ENCODE results near the gene RRP1.

The RRP1 gene

GRCh38 chr21:43766734-43767497 lies 22.5 kb upstream of the RRP1 start:
- Histone ChIP-seq H4K20me1 (ENCODE audit: low read depth, low read length) (no peaks in the 10 kb centered on the region), H3K27me3 (ENCODE audit: low read length) (no peaks in the 10 kb centered on the region), H3K4me3 (ENCODE audit: insufficient read depth, low read length, poor library complexity, severe bottlenecking) (no peak overlapping the region), H2AFZ (ENCODE audit: low read depth, low read length, severe bottlenecking) (no peak overlapping the region), H3K9me3 (ENCODE audit: insufficient read depth, low read length) (no peaks in the 10 kb centered on the region), H3K27ac (ENCODE audit: low read depth, low read length) (no peak overlapping the region), H3F3A (ENCODE audit: insufficient read depth) (no peaks in the 10 kb centered on the region), H3K79me2 (ENCODE audit: insufficient read depth, low read length) (no peaks in the 10 kb centered on the region), H3K9me2 (replicated peaks; ENCODE audit: insufficient read depth, low read length) (no peaks in the 10 kb centered on the region), H3K36me3 (ENCODE audit: low read length) (no peaks in the 10 kb centered on the region), H3K4me2 (ENCODE audit: low read depth, low read length, poor library complexity, severe bottlenecking) (no peak overlapping the region), H3K9ac (ENCODE audit: low read length) (no peak overlapping the region)
- no peak for TF ChIP-seq EZH2phosphoT487 (conservative IDR thresholded peaks at IDR 0.05; ENCODE audit: low read length)
- TF ChIP-seq CTCF (IDR thresholded peaks at IDR 0.05; ENCODE audit: insufficient read depth, low read length, poor library complexity, severe bottlenecking) = no peak

- Histone ChIP-seq H3K4me3 (ENCODE audit: insufficient read depth, low read length, poor library complexity, severe bottlenecking) (no peak overlapping the region), H3K4me2 (ENCODE audit: low read depth, low read length, poor library complexity, severe bottlenecking) (no peak overlapping the region), H3K36me3 (ENCODE audit: low read length) (no peaks in the 10 kb centered on the region), H3K9ac (ENCODE audit: low read length) (no peak overlapping the region), H3K27ac (ENCODE audit: low read depth, low read length) (no peak overlapping the region), H3F3A (ENCODE audit: insufficient read depth) (no peaks in the 10 kb centered on the region), H3K9me2 (replicated peaks; ENCODE audit: insufficient read depth, low read length) (no peaks in the 10 kb centered on the region), H3K79me2 (ENCODE audit: insufficient read depth, low read length) (no peaks in the 10 kb centered on the region), H3K9me3 (ENCODE audit: insufficient read depth, low read length) (no peaks in the 10 kb centered on the region), H2AFZ (ENCODE audit: low read depth, low read length, severe bottlenecking) (no peak overlapping the region), H3K27me3 (ENCODE audit: low read length) (no peaks in the 10 kb centered on the region), H4K20me1 (ENCODE audit: low read depth, low read length) (no peaks in the 10 kb centered on the region)
- no peak for TF ChIP-seq EZH2phosphoT487 (conservative IDR thresholded peaks at IDR 0.05; ENCODE audit: low read length)
- no peak for TF ChIP-seq CTCF (IDR thresholded peaks at IDR 0.05; ENCODE audit: insufficient read depth, low read length, poor library complexity, severe bottlenecking)
These were observed 21.8 kb upstream of the RRP1 start for GRCh38 chr21:43767498-43767983.

- Histone ChIP-seq H3K27ac (ENCODE audit: low read depth, low read length) (no peak overlapping the region), H3K27me3 (ENCODE audit: low read length) (no peaks in the 10 kb centered on the region), H3F3A (ENCODE audit: insufficient read depth) (no peaks in the 10 kb centered on the region), H3K9me3 (ENCODE audit: insufficient read depth, low read length) (no peaks in the 10 kb centered on the region), H3K9ac (ENCODE audit: low read length) (no peak overlapping the region), H3K4me2 (ENCODE audit: low read depth, low read length, poor library complexity, severe bottlenecking) (no peak overlapping the region), H4K20me1 (ENCODE audit: low read depth, low read length) (no peaks in the 10 kb centered on the region), H3K9me2 (replicated peaks; ENCODE audit: insufficient read depth, low read length) (no peaks in the 10 kb centered on the region), H2AFZ (ENCODE audit: low read depth, low read length, severe bottlenecking) (no peak overlapping the region), H3K36me3 (ENCODE audit: low read length) (no peaks in the 10 kb centered on the region), H3K79me2 (ENCODE audit: insufficient read depth, low read length) (no peaks in the 10 kb centered on the region), H3K4me3 (ENCODE audit: insufficient read depth, low read length, poor library complexity, severe bottlenecking) (no peak overlapping the region)
- TF ChIP-seq EZH2phosphoT487 (conservative IDR thresholded peaks at IDR 0.05; ENCODE audit: low read length) (no peak), CTCF (IDR thresholded peaks at IDR 0.05; ENCODE audit: insufficient read depth, low read length, poor library complexity, severe bottlenecking) (no peak)
These were observed 21.2 kb upstream of the RRP1 start for GRCh38 chr21:43767984-43768867.
